ENCODE results near the gene CHRNA4.

- TF ChIP-seq POLR2A (IDR thresholded peaks at IDR 0.05), result peak; percentile 43
- TF ChIP-seq, protein P1, sequence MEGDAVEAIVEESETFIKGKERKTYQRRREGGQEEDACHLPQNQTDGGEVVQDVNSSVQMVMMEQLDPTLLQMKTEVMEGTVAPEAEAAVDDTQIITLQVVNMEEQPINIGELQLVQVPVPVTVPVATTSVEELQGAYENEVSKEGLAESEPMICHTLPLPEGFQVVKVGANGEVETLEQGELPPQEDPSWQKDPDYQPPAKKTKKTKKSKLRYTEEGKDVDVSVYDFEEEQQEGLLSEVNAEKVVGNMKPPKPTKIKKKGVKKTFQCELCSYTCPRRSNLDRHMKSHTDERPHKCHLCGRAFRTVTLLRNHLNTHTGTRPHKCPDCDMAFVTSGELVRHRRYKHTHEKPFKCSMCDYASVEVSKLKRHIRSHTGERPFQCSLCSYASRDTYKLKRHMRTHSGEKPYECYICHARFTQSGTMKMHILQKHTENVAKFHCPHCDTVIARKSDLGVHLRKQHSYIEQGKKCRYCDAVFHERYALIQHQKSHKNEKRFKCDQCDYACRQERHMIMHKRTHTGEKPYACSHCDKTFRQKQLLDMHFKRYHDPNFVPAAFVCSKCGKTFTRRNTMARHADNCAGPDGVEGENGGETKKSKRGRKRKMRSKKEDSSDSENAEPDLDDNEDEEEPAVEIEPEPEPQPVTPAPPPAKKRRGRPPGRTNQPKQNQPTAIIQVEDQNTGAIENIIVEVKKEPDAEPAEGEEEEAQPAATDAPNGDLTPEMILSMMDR (IDR thresholded peaks at IDR 0.05), result no peak
Observed at GRCh38 chr20:63364801-63365585, 3.8 kb upstream of the CHRNA4 start.

Data from right lobe of liver (tissue), 4 donors.